GM12801 (cell line): Measurements from ENCODE around the gene ZC3H7B.

Experiments
- TF ChIP-seq, protein P1 (sequence below): IDR thresholded peaks from one replicate; pipeline ENCODE4 v1.5.1; 2011; ENCODE audit warnings: control low read depth; ENCODE audit not compliant: insufficient read length; ENCODE audit errors: extremely low read depth

ZC3H7B gene

GRCh38 chr22:41288245-41288946, 12.9 kb upstream of the ZC3H7B start:
- TF ChIP-seq, protein P1, sequence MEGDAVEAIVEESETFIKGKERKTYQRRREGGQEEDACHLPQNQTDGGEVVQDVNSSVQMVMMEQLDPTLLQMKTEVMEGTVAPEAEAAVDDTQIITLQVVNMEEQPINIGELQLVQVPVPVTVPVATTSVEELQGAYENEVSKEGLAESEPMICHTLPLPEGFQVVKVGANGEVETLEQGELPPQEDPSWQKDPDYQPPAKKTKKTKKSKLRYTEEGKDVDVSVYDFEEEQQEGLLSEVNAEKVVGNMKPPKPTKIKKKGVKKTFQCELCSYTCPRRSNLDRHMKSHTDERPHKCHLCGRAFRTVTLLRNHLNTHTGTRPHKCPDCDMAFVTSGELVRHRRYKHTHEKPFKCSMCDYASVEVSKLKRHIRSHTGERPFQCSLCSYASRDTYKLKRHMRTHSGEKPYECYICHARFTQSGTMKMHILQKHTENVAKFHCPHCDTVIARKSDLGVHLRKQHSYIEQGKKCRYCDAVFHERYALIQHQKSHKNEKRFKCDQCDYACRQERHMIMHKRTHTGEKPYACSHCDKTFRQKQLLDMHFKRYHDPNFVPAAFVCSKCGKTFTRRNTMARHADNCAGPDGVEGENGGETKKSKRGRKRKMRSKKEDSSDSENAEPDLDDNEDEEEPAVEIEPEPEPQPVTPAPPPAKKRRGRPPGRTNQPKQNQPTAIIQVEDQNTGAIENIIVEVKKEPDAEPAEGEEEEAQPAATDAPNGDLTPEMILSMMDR: no peak

GRCh38 chr22:41289671-41290070, 11.7 kb upstream of the ZC3H7B start:
- TF ChIP-seq, protein P1: no peak

DNA sequence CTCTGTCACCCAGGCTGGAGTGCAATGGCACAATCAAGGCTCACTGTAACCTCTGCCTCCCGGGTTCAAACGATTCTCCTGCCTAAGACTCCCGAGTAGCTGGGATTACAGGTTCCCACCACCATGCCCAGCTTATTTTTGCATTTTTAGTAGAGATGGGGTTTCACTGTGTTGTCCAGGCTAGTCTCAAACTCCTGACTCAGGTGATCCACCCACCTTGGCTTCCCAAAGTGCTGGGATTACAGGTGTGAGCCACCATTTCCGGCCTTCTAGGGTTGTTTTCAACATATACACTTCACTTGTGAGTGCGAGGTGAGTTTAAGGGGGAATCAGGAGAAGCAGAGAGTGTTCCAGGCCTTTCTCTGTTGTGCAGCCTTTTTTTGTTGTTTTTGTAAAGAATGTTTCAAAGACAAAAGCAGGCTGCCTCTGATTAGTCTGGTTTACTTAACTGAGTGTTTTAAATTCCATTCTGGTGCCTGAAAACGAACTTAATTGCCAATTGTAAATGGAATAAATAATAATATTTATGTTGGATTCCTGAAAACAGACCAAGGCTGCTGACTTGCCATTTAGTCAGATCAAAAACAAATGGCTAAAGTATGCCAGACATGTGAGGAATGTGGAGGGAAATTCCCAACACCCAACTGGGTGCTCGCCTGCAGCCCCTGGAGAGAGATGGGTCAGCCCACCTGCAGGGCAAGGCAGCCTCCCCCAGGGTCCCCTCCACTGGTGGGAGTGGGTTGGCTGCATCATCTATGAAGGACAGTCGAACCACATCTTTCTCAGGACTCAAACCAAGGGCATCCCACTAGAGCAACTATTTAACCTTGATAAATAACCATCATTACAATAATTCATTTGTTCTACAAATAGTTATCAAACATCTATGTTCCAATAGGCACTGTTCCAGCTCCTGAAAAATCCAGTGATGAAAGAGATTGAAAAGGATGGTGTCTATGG, 10.8 kb upstream of the ZC3H7B start:
- TF ChIP-seq, protein P1: no peak

DNA sequence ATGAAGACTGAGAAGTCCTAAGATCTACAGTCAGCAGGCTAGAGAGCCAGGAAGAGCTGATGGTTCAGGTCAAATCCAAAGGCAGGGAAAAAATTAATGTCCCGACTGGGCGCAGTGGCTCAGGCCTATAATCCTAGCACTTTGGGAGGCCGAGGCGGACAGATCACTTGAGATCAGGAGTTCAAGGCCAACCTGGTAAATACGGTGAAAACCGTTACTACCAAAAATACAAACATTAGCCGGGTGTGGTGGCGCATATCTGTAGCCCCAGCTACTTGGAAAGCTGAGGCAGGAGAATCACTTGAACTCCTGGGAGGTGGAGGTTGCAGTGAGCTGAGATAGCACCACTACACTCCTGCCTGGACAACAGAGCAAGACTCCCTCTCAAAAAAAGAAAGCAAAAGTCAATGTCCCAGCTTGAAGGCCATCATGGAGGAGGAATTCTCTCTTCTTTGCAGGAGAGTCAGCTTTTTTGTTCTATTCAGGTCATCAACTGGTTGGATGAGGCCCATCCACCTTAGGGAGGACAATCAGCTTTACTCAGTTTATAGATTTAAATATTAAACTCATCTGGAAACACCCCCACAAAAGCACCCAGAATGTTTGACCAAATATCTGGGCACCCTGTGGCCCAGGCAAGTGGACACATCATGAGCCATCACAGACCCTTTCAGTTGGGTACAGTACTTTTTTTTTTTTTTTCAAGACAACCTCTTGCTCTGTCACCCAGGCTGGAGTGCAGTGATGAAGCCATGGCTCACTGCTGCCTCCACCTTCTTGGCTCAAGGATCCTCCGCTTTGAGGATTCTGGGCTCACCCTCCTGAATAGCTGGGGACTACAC, 4.3 kb upstream of the ZC3H7B start:
- TF ChIP-seq, protein P1: no peak

DNA sequence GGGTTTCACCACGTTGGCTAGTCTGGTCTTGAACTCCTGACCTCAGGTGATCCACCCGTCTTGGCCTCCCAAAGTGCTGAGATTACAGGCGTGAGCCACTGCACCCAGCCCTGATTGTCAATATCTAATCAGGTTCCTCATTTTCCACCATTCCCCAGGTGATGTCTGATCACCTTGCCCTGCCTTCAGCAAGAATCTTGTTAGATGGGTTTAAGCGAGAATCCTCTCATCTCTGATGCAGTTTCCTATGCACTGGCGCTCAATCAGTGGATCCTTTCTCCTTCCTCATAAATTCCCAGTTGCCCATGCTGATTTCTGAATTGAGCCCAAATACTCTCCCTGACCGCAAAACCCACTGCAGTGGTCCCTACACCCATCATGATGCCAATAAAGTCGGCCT, 664 bp upstream of the ZC3H7B start:
- TF ChIP-seq, protein P1: no peak

GRCh38 chr22:41302021-41302767, 869 bp downstream of the ZC3H7B start:
- TF ChIP-seq, protein P1: no peak
